GM12878 (cell line): Measurements from ENCODE around the gene GSTM5. TPM values are rescaled to one million over a fixed set of nuclear protein-coding genes. Genes with fewer than 3 reads are reported as not detected.

ENCODE experiments used
- ATAC-seq: fragments of 200-7000 bp; cut with Tn5 transposase; 3 replicates; pipeline ENCODE4 v1.9.1; 2020; ENCODE audit warnings: mild to moderate bottlenecking, moderate library complexity
- BruUV-seq: library from RNA; stranded (reverse); fragments of 400-500 nt; replicated peaks from 2 replicates; lab custom pipeline; 2021; lab: Mats Ljungman, UMichigan
- CTCF ChIA-PET: fragments of 300-600 bp; sonication (Branson Sonifier 250); formaldehyde crosslinking; extraction: SDS; loops from one replicate; lab custom pipeline; 2021; ENCODE audit warnings: inconsistent platforms; lab: Yijun Ruan, JAX
- POLR2A ChIA-PET: fragments of 350-600 bp; formaldehyde crosslinking; extraction: SDS; loops from one replicate; lab custom pipeline; 2021; ENCODE audit warnings: inconsistent platforms; lab: Charles Lee
- RAD21 ChIA-PET: fragments of 300-600 bp; sonication (Branson Sonifier 250); formaldehyde crosslinking; loops from one replicate; lab custom pipeline; 2023; ENCODE audit warnings: antibody characterized with exemption; ENCODE audit not compliant: unreplicated experiment; lab: Charles Lee
- SMC1A ChIA-PET: fragments of 300-600 bp; sonication (Branson Sonifier 250); formaldehyde crosslinking; loops from one replicate; lab custom pipeline; 2023; ENCODE audit not compliant: unreplicated experiment, uncharacterized antibody; lab: Charles Lee
- DNase-seq: peaks from one replicate; pipeline ENCODE4 v3.0.0-alpha.2; 2011; ENCODE audit warnings: low read depth, low spot score
- FAIRE-seq: peaks from 3 replicates; lab custom pipeline; 2011; peaks lifted over from hg19 to GRCh38; lab: Jason Lieb, UNC
- H2AFZ ChIP-seq: 2 replicates; pipeline ENCODE4 v1.6.0; 2011; ENCODE audit warnings: low read depth, low read length, control low read depth; ENCODE audit not compliant: control insufficient read depth
- H3K27ac ChIP-seq: 2 replicates; pipeline ENCODE4 v1.5.1; 2011; ENCODE audit warnings: control low read depth; ENCODE audit not compliant: control insufficient read depth, insufficient read depth
- H3K27me3 ChIP-seq, 2 experiments: replicated peaks in 1 of 2; 2 replicates each; pipeline versions ENCODE4 v1.6.0 to v1.6.1; 2011; ENCODE audit warnings: low read length in 1 of 2; ENCODE audit not compliant: control insufficient read depth in 2 of 2, insufficient read depth in 2 of 2
- H3K36me3 ChIP-seq, 2 experiments: 2 replicates each; pipeline ENCODE4 v1.5.1; 2011; ENCODE audit warnings: low read length in 1 of 2; ENCODE audit not compliant: control insufficient read depth in 2 of 2, insufficient read depth in 2 of 2
- H3K4me1 ChIP-seq: 2 replicates; pipeline ENCODE4 v1.6.1; 2011; ENCODE audit warnings: mild to moderate bottlenecking, low read length, moderate library complexity, mixed read lengths; ENCODE audit not compliant: control insufficient read depth, insufficient read depth
- H3K4me2 ChIP-seq: 2 replicates; pipeline ENCODE4 v1.6.0; 2011; ENCODE audit warnings: control low read depth; ENCODE audit not compliant: control insufficient read depth, insufficient read depth
- H3K4me3 ChIP-seq: fragments of 200-600 bp; sonication (generic); 2 replicates; pipeline ENCODE4 v1.5.1; 2016
- H3K79me2 ChIP-seq: 2 replicates; pipeline ENCODE4 v1.6.0; 2011; ENCODE audit warnings: low read length; ENCODE audit not compliant: control insufficient read depth, insufficient read depth
- H3K9ac ChIP-seq: 2 replicates; pipeline ENCODE4 v1.8.0; 2011; ENCODE audit warnings: low read length, control low read depth, mixed read lengths; ENCODE audit not compliant: control insufficient read depth, insufficient read depth
- H3K9me3 ChIP-seq: replicated peaks from 3 replicates; pipeline ENCODE4 v1.5.1; 2011; ENCODE audit warnings: mild to moderate bottlenecking, low read length; ENCODE audit not compliant: control insufficient read depth, insufficient read depth
- H4K20me1 ChIP-seq: 2 replicates; pipeline ENCODE4 v1.6.0; 2011; ENCODE audit not compliant: control insufficient read depth, insufficient read depth
- BMI1 ChIP-seq: fragments of 450-650 bp; IDR thresholded peaks from 2 replicates; pipeline ENCODE4 v1.6.1; 2016; ENCODE audit warnings: mild to moderate bottlenecking, moderate library complexity, borderline replicate concordance
- CBX3 ChIP-seq: fragments of 200-600 bp; sonication (generic); IDR thresholded peaks from 2 replicates; pipeline ENCODE4 v1.6.1; 2016; ENCODE audit warnings: low read depth, borderline replicate concordance
- CHD1 ChIP-seq: IDR thresholded peaks from 2 replicates; pipeline ENCODE4 v1.6.1; 2012; ENCODE audit warnings: low read depth, low read length, improper control_type of control experiment
- CREB1 ChIP-seq: IDR thresholded peaks from 2 replicates; pipeline ENCODE4 v1.6.1; 2012; ENCODE audit warnings: low read depth, mild to moderate bottlenecking, inconsistent platforms
- FOXK2 ChIP-seq: fragments of 450-650 bp; IDR thresholded peaks from 2 replicates; pipeline ENCODE4 v1.6.1; 2017; ENCODE audit warnings: mild to moderate bottlenecking, moderate library complexity
- GATAD2B ChIP-seq: fragments of 450-650 bp; conservative IDR thresholded peaks from 2 replicates; pipeline ENCODE4 v1.6.1; 2017; ENCODE audit warnings: low read depth, mild to moderate bottlenecking, moderate library complexity
- IRF4 ChIP-seq: IDR thresholded peaks from 2 replicates; pipeline ENCODE4 v1.6.1; 2011; ENCODE audit warnings: low read depth, low read length
- MTA2 ChIP-seq: fragments of 450-650 bp; IDR thresholded peaks from 2 replicates; pipeline ENCODE4 v1.6.1; 2016; ENCODE audit warnings: low read depth, mild to moderate bottlenecking, moderate library complexity
- POLR2AphosphoS2 ChIP-seq: IDR thresholded peaks from 2 replicates; pipeline ENCODE4 v1.6.1; 2011; ENCODE audit warnings: low read depth, mild to moderate bottlenecking, low read length, improper control_type of control experiment, moderate library complexity
- RAD21 ChIP-seq: IDR thresholded peaks from 2 replicates; pipeline ENCODE4 v1.6.1; 2011; ENCODE audit warnings: mild to moderate bottlenecking, low read depth, low read length, moderate library complexity; ENCODE audit not compliant: insufficient read depth
- SMC3 ChIP-seq: IDR thresholded peaks from 2 replicates; pipeline ENCODE4 v1.6.1; 2011; ENCODE audit warnings: low read length, improper control_type of control experiment, borderline replicate concordance
- SPI1 ChIP-seq: IDR thresholded peaks from 2 replicates; pipeline ENCODE4 v1.6.1; 2011; ENCODE audit warnings: low read depth, mild to moderate bottlenecking, low read length, moderate library complexity, borderline replicate concordance; ENCODE audit not compliant: insufficient read depth
- SREBF1 ChIP-seq: IDR thresholded peaks from 2 replicates; pipeline ENCODE4 v1.6.1; 2012; ENCODE audit warnings: mild to moderate bottlenecking, low read length
- SUZ12 ChIP-seq: fragments of 200-600 bp; sonication (generic); IDR thresholded peaks from one replicate; pipeline ENCODE4 v1.6.1; 2018; ENCODE audit warnings: antibody characterized with exemption, mild to moderate bottlenecking; ENCODE audit not compliant: unreplicated experiment
- WRNIP1 ChIP-seq: IDR thresholded peaks from 2 replicates; pipeline ENCODE4 v1.6.1; 2011; ENCODE audit warnings: low read depth, low read length, improper control_type of control experiment, borderline replicate concordance
- ZNF687 ChIP-seq: fragments of 450-650 bp; IDR thresholded peaks from 2 replicates; pipeline ENCODE4 v1.6.1; 2017; ENCODE audit warnings: mild to moderate bottlenecking, moderate library complexity
- WGBS: methylation state at CpG from one replicate; pipeline ENCODE4 v1.1.6; 2016; ENCODE audit warnings: low lambda C conversion rate; ENCODE audit not compliant: insufficient replicate concordance, insufficient coverage; ENCODE audit errors: missing lambda C conversion rate; 5-methylcytosine and 5-hydroxymethylcytosine counted together
- in situ Hi-C: fragments of 300-500 bp; cut with MboI; formaldehyde crosslinking; loops from 9 replicates; pipeline ENCODE4 v1.14.3; 2018; ENCODE audit warnings: mixed read lengths
- intact Hi-C: fragments of 100-400 bp; cut with micrococcal nuclease; formaldehyde crosslinking; loops from one replicate; pipeline ENCODE4 v1.14.2; 2022; ENCODE audit not compliant: unreplicated experiment
- polyA plus RNA-seq, 11 experiments: library from polyadenylated mRNA; depleted of rRNA in 4 of 11; unstranded in 6 of 11; stranded (reverse) in 5 of 11; fragments of >200 nt; fragmentation: Nextera tagmentation in 4 of 11; fragmentation: Illumina TruSeq in 1 of 11; extraction: Ambion mirVana in 4 of 11; extraction: Trizol in 1 of 11; gene quantifications; 1 replicate in 1 of 11; 2 replicates in 10 of 11; pipeline versions ENCODE4 v1.2.1 to v1.2.3, GENCODE V29; 2011 to 2016; ENCODE audit warnings: inconsistent platforms in 2 of 11, missing spikeins in 2 of 11, low read depth in 1 of 11
- total RNA-seq, 4 experiments: library from RNA; depleted of rRNA in 3 of 4; stranded (reverse); fragments of >200 nt in 3 of 4; fragmentation: Illumina TruSeq in 1 of 4; extraction: Trizol in 1 of 4; gene quantifications; 2 replicates each; pipeline versions ENCODE4 v1.2.1 to v1.2.3, GENCODE V29; 2013 to 2021

Gene GSTM5
- total and polyA plus RNA-seq, 10 of the 15 experiments (the other 5 are each of a cell fraction or from before 2014, with no cell fraction given), result 0.10 to 0.37 (median 0.26) TPM; not detected in 1

DNA sequence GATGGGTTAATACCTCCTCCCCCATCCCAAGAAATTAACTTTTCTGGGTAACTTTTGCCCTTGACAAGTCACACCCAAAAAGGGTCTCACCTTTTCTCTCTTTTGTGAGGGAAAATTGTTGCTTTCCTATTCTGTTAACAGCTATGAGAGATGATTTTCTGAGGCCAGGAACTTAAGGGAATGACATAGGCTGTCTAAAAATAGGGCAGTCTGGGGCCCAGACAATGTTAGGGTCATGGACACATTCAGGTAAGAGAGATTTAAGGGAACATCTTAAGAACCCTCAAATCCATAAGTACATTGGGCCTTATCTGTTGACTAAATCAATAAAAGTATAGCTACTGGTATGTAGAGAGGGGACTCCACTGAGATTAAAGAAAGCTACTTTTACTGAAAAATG lies 37.2 kb downstream of the GSTM5 start (continued):
- no peak for TF ChIP-seq FOXK2

GRCh38 chr1:109750241-109750882 lies 38.3 kb downstream of the GSTM5 start:
- Histone ChIP-seq H3K36me3 (no peaks in the 10 kb centered on the region), H3K4me3 (no peak overlapping the region), H3K4me1 (no peaks in the 10 kb centered on the region), H3K27ac (no peak overlapping the region), H3K27me3 (peaks cover 8 to 13% of the 10 kb centered on the region in 2 experiments), H4K20me1 (no peaks in the 10 kb centered on the region), H3K9ac (no peak overlapping the region), H3K9me3 (no peaks in the 10 kb centered on the region; the same call in 2 of the 3 replicates), H2AFZ (no peak overlapping the region), H3K79me2 (no peaks in the 10 kb centered on the region), H3K4me2 (no peak overlapping the region)
- TF ChIP-seq CREB1 (no peak), BMI1 (no peak), SPI1 (no peak), CHD1 (no peak), WRNIP1 (no peak), POLR2AphosphoS2 (no peak), MTA2 (no peak), GATAD2B (no peak), SREBF1 (no peak), CBX3 (no peak), RAD21 (no peak), SMC3 (no peak), IRF4 (no peak), SUZ12 (no peak), ZNF687 (no peak)
- ChIA-PET RAD21 (interaction anchor here (1.6 kb wide), 1 partner anchor 204 kb away, joined by 4 read pairs; no protein-coding TSS in a partner anchor), POLR2A (no interaction called here), CTCF (no interaction called here), SMC1A (interaction anchor here (1.0 kb wide), 1 partner anchor 34 kb away, joined by 3 read pairs; no protein-coding TSS in a partner anchor)
- no peak for ATAC-seq
- no peak for FAIRE-seq
- no peak for DNase-seq
- in situ Hi-C loops (no loop called here), intact Hi-C loops (no loop called here)
- 40% methylated on average over 11 of the region's 11 CpGs for WGBS
- no TSS peak for BruUV-seq
